LNCaP clone FGC (cell line): ENCODE results near the gene ZNF615.
"Not testable (repeated sequence)": the region's sequence is repeated elsewhere in the genome, so short reads cannot be mapped to it uniquely, and the experiment has no call there.

Source experiments
- DNase-seq: peaks from one replicate; pipeline ENCODE4 v3.0.0-alpha.2; 2011; ENCODE audit warnings: low read depth
- H3K4me3 ChIP-seq: 2 replicates; pipeline ENCODE4 v1.5.1; 2011; ENCODE audit warnings: mild to moderate bottlenecking, low read depth, low read length, control low read depth
- CTCF ChIP-seq: IDR thresholded peaks from 2 replicates; pipeline ENCODE4 v1.5.1; 2012; ENCODE audit warnings: mild to moderate bottlenecking; ENCODE audit not compliant: control insufficient read depth, insufficient read depth; ENCODE audit errors: extremely low read depth

The ZNF615 gene

GRCh38 chr19:52028027-52028779 is 20.2 kb upstream of the ZNF615 start, which contains the start of gene ZNF614:
ZNF614 (minus strand) TSS chr19:52028379; CDS start chr19:52025745, 2,634 bp downstream.
- TF ChIP-seq CTCF = no peak
- peak; percentile 63 for DNase-seq
- H3K4me3 ChIP-seq = peak within 1 kb of the TSS; percentile 73

- DNase-seq = not testable (repeated sequence)
Measured at GRCh38 chr19:52026255-52026990, 18.4 kb upstream of the ZNF615 start.

GRCh38 chr19:52024478-52024877 is 16.5 kb upstream of the ZNF615 start:
- DNase-seq, H3K4me3 ChIP-seq: not testable (repeated sequence)

More at GRCh38 chr19:52026255-52026990, 18.4 kb upstream of the ZNF615 start:
- H3K4me3 ChIP-seq = peak overlapping the region; percentile 73; the same call in 1 of the 2 replicates

- no peak overlapping the region for H3K4me3 ChIP-seq
- no peak for DNase-seq
- TF ChIP-seq CTCF = no peak
Measured at GRCh38 chr19:52022193-52022592, 14.2 kb upstream of the ZNF615 start.

- TF ChIP-seq CTCF = no peak
- H3K4me3 ChIP-seq = no peak overlapping the region
- DNase-seq = no peak
Measured at GRCh38 chr19:52020506-52020905, 12.5 kb upstream of the ZNF615 start.

- H3K4me3 ChIP-seq = no peak overlapping the region
- DNase-seq = no peak
- TF ChIP-seq CTCF = no peak
Measured at GRCh38 chr19:52010674-52011073, 2.7 kb upstream of the ZNF615 start.

GRCh38 chr19:52007451-52007805 is 583 bp downstream of the ZNF615 start:
- H3K4me3 ChIP-seq = peak overlapping the region; percentile 89
- no peak for DNase-seq
- no peak for TF ChIP-seq CTCF

GRCh38 chr19:51994048-51994644 is 13.9 kb downstream of the ZNF615 start:
- H3K4me3 ChIP-seq = no peak overlapping the region
- no peak for TF ChIP-seq CTCF
- DNase-seq = no peak
